GM18508 (cell line): ENCODE results near the gene FAM83G.
"Not testable (repeated sequence)": the region's sequence is repeated elsewhere in the genome, so short reads cannot be mapped to it uniquely, and the experiment has no call there.

Experiments used
- ATAC-seq: cut with Tn5 transposase; IDR thresholded peaks from one replicate; pipeline ENCODE4 v1.9.1; 2021; ENCODE audit warnings: moderate number of reproducible peaks; ENCODE audit not compliant: insufficient read depth, unreplicated experiment

The FAM83G gene

GRCh38 chr17:18957831-18958230 is 46.7 kb downstream of the FAM83G start:
- no peak for ATAC-seq

GRCh38 chr17:18956581-18956980 is 48.0 kb downstream of the FAM83G start:
- ATAC-seq: no peak

- ATAC-seq: not testable (repeated sequence)
These were observed 48.5 kb downstream of the FAM83G start for GRCh38 chr17:18956021-18956420.

GRCh38 chr17:18955009-18955408 is 49.6 kb downstream of the FAM83G start:
- no peak for ATAC-seq

GRCh38 chr17:18954321-18954720 is 50.2 kb downstream of the FAM83G start:
- ATAC-seq: no peak

- ATAC-seq: no peak
These were observed 51.3 kb downstream of the FAM83G start for GRCh38 chr17:18953231-18953728.

GRCh38 chr17:18951941-18952842 is 52.4 kb downstream of the FAM83G start, which contains the start of gene SLC5A10:
SLC5A10 (plus strand) TSS chr17:18952165; CDS start chr17:18952206, 41 bp downstream.
- no peak for ATAC-seq

- ATAC-seq: no peak
These were observed 53.3 kb downstream of the FAM83G start for GRCh38 chr17:18950944-18951905.

- no peak for ATAC-seq
These were observed 54.2 kb downstream of the FAM83G start for GRCh38 chr17:18950346-18950745.

- no peak for ATAC-seq
These were observed 55.0 kb downstream of the FAM83G start for GRCh38 chr17:18949566-18949965.

- no peak for ATAC-seq
These were observed 56.0 kb downstream of the FAM83G start for GRCh38 chr17:18948476-18949006.

GRCh38 chr17:18947866-18948265 is 56.7 kb downstream of the FAM83G start:
- no peak for ATAC-seq

GRCh38 chr17:18946536-18946935 is 58.0 kb downstream of the FAM83G start:
- ATAC-seq: no peak

GRCh38 chr17:18944646-18945045 is 59.9 kb downstream of the FAM83G start:
- no peak for ATAC-seq

- ATAC-seq: no peak
These were observed 65.9 kb downstream of the FAM83G start for GRCh38 chr17:18938692-18939023.

GRCh38 chr17:18937981-18938691 is 66.4 kb downstream of the FAM83G start:
- no peak for ATAC-seq

- no peak for ATAC-seq
These were observed 71.2 kb downstream of the FAM83G start for GRCh38 chr17:18933102-18934058.

GRCh38 chr17:18932360-18933055 is 72.1 kb downstream of the FAM83G start:
- ATAC-seq: no peak
